ENCODE measurements around the gene LLGL2.

The LLGL2 gene

GRCh38 chr17:75548813-75549212, 23.3 kb downstream of the LLGL2 start:
- DNase-seq (ENCODE audit: low read depth) = no peak
- in situ Hi-C loops (cut with HindIII; ENCODE audit: low sequenced_read_pairs) = no loop called here
- no peak overlapping the region for H3K4me3 ChIP-seq (ENCODE audit: low read depth, low read length)
- no peak for TF ChIP-seq CTCF (IDR thresholded peaks at IDR 0.05; ENCODE audit: low read depth, low read length, missing control alignments)

- TF ChIP-seq CTCF (IDR thresholded peaks at IDR 0.05; ENCODE audit: low read depth, low read length, missing control alignments) = no peak
- in situ Hi-C loops (cut with HindIII; ENCODE audit: low sequenced_read_pairs) = no loop called here
- H3K4me3 ChIP-seq (ENCODE audit: low read depth, low read length) = no peak overlapping the region
- no peak for DNase-seq (ENCODE audit: low read depth)
Measured at GRCh38 chr17:75549246-75550138, 24.0 kb downstream of the LLGL2 start.

GRCh38 chr17:75550139-75550465, 24.6 kb downstream of the LLGL2 start:
- in situ Hi-C loops (cut with HindIII; ENCODE audit: low sequenced_read_pairs) = no loop called here
- H3K4me3 ChIP-seq (ENCODE audit: low read depth, low read length) = no peak overlapping the region
- DNase-seq (ENCODE audit: low read depth) = no peak
- no peak for TF ChIP-seq CTCF (IDR thresholded peaks at IDR 0.05; ENCODE audit: low read depth, low read length, missing control alignments)

GRCh38 chr17:75551266-75551665, 25.8 kb downstream of the LLGL2 start:
- no peak for DNase-seq (ENCODE audit: low read depth)
- H3K4me3 ChIP-seq (ENCODE audit: low read depth, low read length) = no peak overlapping the region
- in situ Hi-C loops (cut with HindIII; ENCODE audit: low sequenced_read_pairs) = no loop called here
- TF ChIP-seq CTCF (IDR thresholded peaks at IDR 0.05; ENCODE audit: low read depth, low read length, missing control alignments) = no peak

GRCh38 chr17:75552425-75553294, 27.2 kb downstream of the LLGL2 start:
- H3K4me3 ChIP-seq (ENCODE audit: low read depth, low read length) = no peak overlapping the region
- in situ Hi-C loops (cut with HindIII; ENCODE audit: low sequenced_read_pairs) = no loop called here
- no peak for DNase-seq (ENCODE audit: low read depth)
- TF ChIP-seq CTCF (IDR thresholded peaks at IDR 0.05; ENCODE audit: low read depth, low read length, missing control alignments) = no peak

GRCh38 chr17:75553295-75554110, 28.0 kb downstream of the LLGL2 start:
- no peak for DNase-seq (ENCODE audit: low read depth)
- in situ Hi-C loops (cut with HindIII; ENCODE audit: low sequenced_read_pairs) = no loop called here
- H3K4me3 ChIP-seq (ENCODE audit: low read depth, low read length) = no peak overlapping the region
- no peak for TF ChIP-seq CTCF (IDR thresholded peaks at IDR 0.05; ENCODE audit: low read depth, low read length, missing control alignments)
